ENCODE results near the gene DOLPP1. TPM values are rescaled to one million over a fixed set of nuclear protein-coding genes. Genes with fewer than 3 reads are reported as not detected.
A peak's percentile ranks its signal among the peaks of the same experiment; 100 is the strongest.

DOLPP1 gene
- polyA plus RNA-seq, 1 of the 3 experiments (the other 2 are of a cell fraction) = 19.9 TPM

- CTCF ChIA-PET = interaction anchor here (1.1 to 10.9 kb wide), 11 partner anchors 10 to 505 kb away, joined by 3 to 235 read pairs (median 35); partner anchors contain the start of genes ASB6, C9orf50 and NTMT1
- 89% methylated on average over 12 of the region's 19 CpGs for WGBS (ENCODE audit: low lambda C conversion rate)
- H3K9ac ChIP-seq = no peak overlapping the region
Observed at GRCh38 chr9:129137292-129138143, 56.6 kb downstream of the DOLPP1 start.

DNA sequence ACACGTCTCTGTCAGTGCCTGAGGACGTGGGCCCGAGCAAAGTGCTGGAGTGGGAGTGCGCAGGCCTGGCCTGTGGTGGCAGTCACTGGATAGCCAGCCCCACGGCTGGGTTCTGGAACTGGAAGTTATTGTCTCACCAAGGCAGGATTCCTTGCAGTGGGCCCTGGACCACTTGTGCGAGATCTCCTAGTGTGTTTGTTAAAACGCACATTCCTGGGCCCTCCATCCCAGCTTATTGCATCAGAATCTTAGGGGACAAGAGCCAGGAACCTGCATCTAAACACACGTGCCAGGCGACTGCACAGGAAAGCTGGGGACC is 57.2 kb downstream of the DOLPP1 start:
- Histone ChIP-seq H3K27me3 (ENCODE audit: insufficient read depth) (no peaks in the 10 kb centered on the region), H3K4me3 (ENCODE audit: low read depth in 2 of 2, low read length in 1 of 2) (no peak overlapping the region), H3K9me3 (no peaks in the 10 kb centered on the region), H4K20me1 (ENCODE audit: insufficient read depth) (no peaks in the 10 kb centered on the region), H3K79me2 (ENCODE audit: insufficient read depth) (peaks cover 24% of the 10 kb centered on the region), H3K27ac (ENCODE audit: low read depth in 2 of 2, low read length in 1 of 2) (peak overlapping the region in 1 of 2 experiments; percentile 100; a peak in 2 of 4 replicates), H3K9ac (peak overlapping the region; percentile 99; the same call in 1 of the 2 replicates), H3K4me1 (ENCODE audit: control insufficient read depth in 1 of 2, insufficient read depth in 2 of 2, low read depth in 1 of 2, low read length in 1 of 2) (peaks cover 38 to 43% of the 10 kb centered on the region in 2 experiments; a peak in 3 of 4 replicates), H3K36me3 (replicated peaks in 1 of 2; ENCODE audit: control insufficient read depth in 1 of 2, insufficient read depth in 2 of 2, low read length in 1 of 2) (peaks cover 28 to 30% of the 10 kb centered on the region in 2 experiments), H3K9me2 (no peaks in the 10 kb centered on the region), H2AFZ (ENCODE audit: low read depth) (no peak overlapping the region), H3F3A (replicated peaks; ENCODE audit: insufficient read depth) (peaks cover 29% of the 10 kb centered on the region), H3K4me2 (no peak overlapping the region; the same call in 1 of the 2 replicates)
- ChIA-PET POLR2A (interaction anchor here (1.4 kb wide), 1 partner anchor 487 kb away, joined by 3 read pairs; no protein-coding TSS in a partner anchor), CTCF (interaction anchor here (0.7 to 10.9 kb wide), 16 partner anchors 11 to 646 kb away, joined by 3 to 235 read pairs (median 6); partner anchors contain the start of genes ASB6, C9orf50 and NTMT1)
- 96% methylated on average over 9 of the region's 9 CpGs for WGBS (ENCODE audit: low lambda C conversion rate)
- no peak for DNase-seq
- TF ChIP-seq RXRA (IDR thresholded peaks at IDR 0.05; ENCODE audit: borderline replicate concordance, low read depth) = no peak
- no peak for TF ChIP-seq RAD21 (IDR thresholded peaks at IDR 0.05; ENCODE audit: low read length)
- no peak for TF ChIP-seq NFIC (IDR thresholded peaks at IDR 0.05; ENCODE audit: borderline replicate concordance)
- TF ChIP-seq SIN3A (IDR thresholded peaks at IDR 0.05; ENCODE audit: borderline replicate concordance, low read depth, low read length) = no peak
- no peak for TF ChIP-seq CHD2 (IDR thresholded peaks at IDR 0.05; ENCODE audit: low read length, partially characterized antibody)
- no peak for TF ChIP-seq POLR2AphosphoS5 (IDR thresholded peaks at IDR 0.05; ENCODE audit: low read depth, low read length)
- TF ChIP-seq, protein P1, sequence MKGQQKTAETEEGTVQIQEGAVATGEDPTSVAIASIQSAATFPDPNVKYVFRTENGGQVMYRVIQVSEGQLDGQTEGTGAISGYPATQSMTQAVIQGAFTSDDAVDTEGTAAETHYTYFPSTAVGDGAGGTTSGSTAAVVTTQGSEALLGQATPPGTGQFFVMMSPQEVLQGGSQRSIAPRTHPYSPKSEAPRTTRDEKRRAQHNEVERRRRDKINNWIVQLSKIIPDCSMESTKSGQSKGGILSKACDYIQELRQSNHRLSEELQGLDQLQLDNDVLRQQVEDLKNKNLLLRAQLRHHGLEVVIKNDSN (IDR thresholded peaks at IDR 0.05; ENCODE audit: borderline replicate concordance, low read depth) = no peak
- TF ChIP-seq RFX5 (IDR thresholded peaks at IDR 0.05; ENCODE audit: low read length) = no peak
- no peak for TF ChIP-seq REST (IDR thresholded peaks at IDR 0.05; ENCODE audit: low read depth, low read length)

More at GRCh38 chr9:129137292-129138143, 56.6 kb downstream of the DOLPP1 start:
- Histone ChIP-seq H3K4me3 (ENCODE audit: low read depth in 2 of 2, low read length in 1 of 2) (no peak overlapping the region), H3K4me2 (no peak overlapping the region), H3K36me3 (replicated peaks in 1 of 2; ENCODE audit: control insufficient read depth in 1 of 2, insufficient read depth in 2 of 2, low read length in 1 of 2) (peaks cover 23 to 28% of the 10 kb centered on the region in 2 experiments), H3K9me3 (no peaks in the 10 kb centered on the region), H3K9me2 (no peaks in the 10 kb centered on the region), H4K20me1 (ENCODE audit: insufficient read depth) (no peaks in the 10 kb centered on the region), H3K79me2 (ENCODE audit: insufficient read depth) (peaks cover 18% of the 10 kb centered on the region), H2AFZ (ENCODE audit: low read depth) (no peak overlapping the region), H3F3A (replicated peaks; ENCODE audit: insufficient read depth) (peaks cover 25% of the 10 kb centered on the region), H3K27ac (ENCODE audit: low read depth in 2 of 2, low read length in 1 of 2) (peak overlapping the region in 1 of 2 experiments; percentile 100; a peak in 1 of 4 replicates), H3K27me3 (ENCODE audit: insufficient read depth) (no peaks in the 10 kb centered on the region), H3K4me1 (ENCODE audit: control insufficient read depth in 1 of 2, insufficient read depth in 2 of 2, low read depth in 1 of 2, low read length in 1 of 2) (peaks cover 33 to 38% of the 10 kb centered on the region in 2 experiments; a peak in 3 of 4 replicates)
- POLR2A ChIA-PET = interaction anchor here (1.4 kb wide), 1 partner anchor 487 kb away, joined by 3 read pairs; no protein-coding TSS in a partner anchor
- DNase-seq = no peak
- no peak for TF ChIP-seq RCOR1 (IDR thresholded peaks at IDR 0.05; ENCODE audit: low read length)
- TF ChIP-seq TAF1 (IDR thresholded peaks at IDR 0.05; ENCODE audit: borderline replicate concordance, low read depth, low read length) = no peak

Data from SK-N-SH (cell line).